ENCODE results near the gene FGFR4. TPM values are rescaled to one million over a fixed set of nuclear protein-coding genes. Genes with fewer than 3 reads are reported as not detected.

FGFR4 gene
- total and polyA plus RNA-seq, 2 donors (not counting 1 experiment from before 2014, with no cell fraction given) = 12.6 to 28.4 TPM

- H3K27me3 ChIP-seq (ENCODE audit: control insufficient read depth, insufficient read depth, low read length) = no peaks in the 10 kb centered on the region
- H3K27ac ChIP-seq (ENCODE audit: insufficient read depth, low read length) = no peak overlapping the region
- peaks cover 11% of the 10 kb centered on the region for H3K4me1 ChIP-seq (ENCODE audit: control insufficient read depth, extremely low read depth, insufficient read depth, low read length)
- TF ChIP-seq EZH2 (IDR thresholded peaks at IDR 0.05; ENCODE audit: low read length, missing control alignments) = no peak
- no peak for TF ChIP-seq CTCF (conservative IDR thresholded peaks at IDR 0.05 in 1 of 2, IDR thresholded peaks at IDR 0.05 in 1 of 2; ENCODE audit: low read depth in 1 of 2, low read length in 2 of 2)
- H3K79me2 ChIP-seq (ENCODE audit: control insufficient read depth, insufficient read depth, low read length) = peaks cover 12% of the 10 kb centered on the region
- no peak overlapping the region for H3K9ac ChIP-seq (ENCODE audit: insufficient read depth, low read length)
- H3K4me3 ChIP-seq (replicated peaks in 1 of 4; ENCODE audit: control extremely low read depth in 1 of 4, insufficient read depth in 1 of 4, low read depth in 3 of 4, low read length in 4 of 4) = no peak overlapping the region
- H2AFZ ChIP-seq (ENCODE audit: low read length) = no peak overlapping the region
- no peaks in the 10 kb centered on the region for H3K9me3 ChIP-seq (ENCODE audit: control insufficient read depth, insufficient read depth, low read depth, low read length)
- H3K4me2 ChIP-seq (ENCODE audit: extremely low read depth, insufficient read depth, low read length) = no peak overlapping the region
- DNase-seq (ENCODE audit: low read depth in 2 of 2) = no peak
- H4K20me1 ChIP-seq (ENCODE audit: control insufficient read depth, extremely low read depth, insufficient read depth, low read length) = no peaks in the 10 kb centered on the region
- H3K36me3 ChIP-seq (ENCODE audit: control insufficient read depth, insufficient read depth, low read length) = peaks cover 6% of the 10 kb centered on the region
Measured at GRCh38 chr5:177131019-177131320, 44.3 kb downstream of the FGFR4 start.

- DNase-seq (ENCODE audit: low read depth in 2 of 2) = no peak
- H3K79me2 ChIP-seq (ENCODE audit: control insufficient read depth, insufficient read depth, low read length) = peaks cover 18% of the 10 kb centered on the region
- no peaks in the 10 kb centered on the region for H3K9me3 ChIP-seq (ENCODE audit: control insufficient read depth, insufficient read depth, low read depth, low read length)
- no peak overlapping the region for H2AFZ ChIP-seq (ENCODE audit: low read length)
- H3K36me3 ChIP-seq (ENCODE audit: control insufficient read depth, insufficient read depth, low read length) = peaks cover 6% of the 10 kb centered on the region
- H4K20me1 ChIP-seq (ENCODE audit: control insufficient read depth, extremely low read depth, insufficient read depth, low read length) = no peaks in the 10 kb centered on the region
- no peaks in the 10 kb centered on the region for H3K27me3 ChIP-seq (ENCODE audit: control insufficient read depth, insufficient read depth, low read length)
- H3K4me2 ChIP-seq (ENCODE audit: extremely low read depth, insufficient read depth, low read length) = no peak overlapping the region
- H3K4me3 ChIP-seq (replicated peaks in 1 of 4; ENCODE audit: control extremely low read depth in 1 of 4, insufficient read depth in 1 of 4, low read depth in 3 of 4, low read length in 4 of 4) = no peak overlapping the region
- no peak overlapping the region for H3K9ac ChIP-seq (ENCODE audit: insufficient read depth, low read length)
- H3K27ac ChIP-seq (ENCODE audit: insufficient read depth, low read length) = no peak overlapping the region
- H3K4me1 ChIP-seq (ENCODE audit: control insufficient read depth, extremely low read depth, insufficient read depth, low read length) = peaks cover 13% of the 10 kb centered on the region
- no peak for TF ChIP-seq CTCF (conservative IDR thresholded peaks at IDR 0.05 in 1 of 2, IDR thresholded peaks at IDR 0.05 in 1 of 2; ENCODE audit: low read depth in 1 of 2, low read length in 2 of 2)
- TF ChIP-seq EZH2 (IDR thresholded peaks at IDR 0.05; ENCODE audit: low read length, missing control alignments) = no peak
Measured at GRCh38 chr5:177131352-177132135, 44.8 kb downstream of the FGFR4 start.

- Histone ChIP-seq H3K79me2 (ENCODE audit: control insufficient read depth, insufficient read depth, low read length) (peaks cover 27% of the 10 kb centered on the region), H3K9ac (ENCODE audit: insufficient read depth, low read length) (peak overlapping the region; percentile 47), H3K27ac (ENCODE audit: insufficient read depth, low read length) (peak overlapping the region; percentile 22), H3K4me3 (replicated peaks in 1 of 4; ENCODE audit: control extremely low read depth in 1 of 4, insufficient read depth in 1 of 4, low read depth in 3 of 4, low read length in 4 of 4) (no peak overlapping the region), H2AFZ (ENCODE audit: low read length) (peak overlapping the region; percentile 86), H4K20me1 (ENCODE audit: control insufficient read depth, extremely low read depth, insufficient read depth, low read length) (no peaks in the 10 kb centered on the region), H3K4me2 (ENCODE audit: extremely low read depth, insufficient read depth, low read length) (no peak overlapping the region), H3K27me3 (ENCODE audit: control insufficient read depth, insufficient read depth, low read length) (no peaks in the 10 kb centered on the region), H3K36me3 (ENCODE audit: control insufficient read depth, insufficient read depth, low read length) (peaks cover 6% of the 10 kb centered on the region), H3K9me3 (ENCODE audit: control insufficient read depth, insufficient read depth, low read depth, low read length) (no peaks in the 10 kb centered on the region), H3K4me1 (ENCODE audit: control insufficient read depth, extremely low read depth, insufficient read depth, low read length) (peaks cover 13% of the 10 kb centered on the region)
- no peak for TF ChIP-seq EZH2 (IDR thresholded peaks at IDR 0.05; ENCODE audit: low read length, missing control alignments)
- no peak for TF ChIP-seq CTCF (conservative IDR thresholded peaks at IDR 0.05 in 1 of 2, IDR thresholded peaks at IDR 0.05 in 1 of 2; ENCODE audit: low read depth in 1 of 2, low read length in 2 of 2)
- DNase-seq (ENCODE audit: low read depth in 2 of 2) = peak; percentile 23 to 29
Measured at GRCh38 chr5:177132136-177133095, 45.7 kb downstream of the FGFR4 start.

Measured in fibroblast of lung (primary cell).